IPS-18a (cell line): Measurements from ENCODE around the gene TPT1.
"Not testable (repeated sequence)": the region's sequence is repeated elsewhere in the genome, so short reads cannot be mapped to it uniquely, and the experiment has no call there.

ENCODE experiments used
- H3K27ac ChIP-seq: one replicate; pipeline ENCODE4 v1.5.1; 2013; ENCODE audit warnings: low read length
- H3K27me3 ChIP-seq: one replicate; pipeline ENCODE4 v1.6.1; 2013; ENCODE audit warnings: mild to moderate bottlenecking, low read length; ENCODE audit not compliant: control insufficient read depth, insufficient read depth
- H3K36me3 ChIP-seq: one replicate; pipeline ENCODE4 v1.6.1; 2013; ENCODE audit warnings: low read depth, low read length; ENCODE audit not compliant: control insufficient read depth
- H3K4me1 ChIP-seq: one replicate; pipeline ENCODE4 v1.6.1; 2013; ENCODE audit warnings: low read depth, low read length; ENCODE audit not compliant: control insufficient read depth
- H3K4me3 ChIP-seq: one replicate; pipeline ENCODE4 v1.5.1; 2013; ENCODE audit warnings: low read length
- H3K9ac ChIP-seq: one replicate; pipeline ENCODE4 v1.6.1; 2013; ENCODE audit warnings: mild to moderate bottlenecking, low read length, moderate library complexity
- H3K9me3 ChIP-seq: one replicate; pipeline ENCODE4 v1.6.1; 2013; ENCODE audit warnings: low read depth, low read length; ENCODE audit not compliant: control insufficient read depth

Gene TPT1

DNA sequence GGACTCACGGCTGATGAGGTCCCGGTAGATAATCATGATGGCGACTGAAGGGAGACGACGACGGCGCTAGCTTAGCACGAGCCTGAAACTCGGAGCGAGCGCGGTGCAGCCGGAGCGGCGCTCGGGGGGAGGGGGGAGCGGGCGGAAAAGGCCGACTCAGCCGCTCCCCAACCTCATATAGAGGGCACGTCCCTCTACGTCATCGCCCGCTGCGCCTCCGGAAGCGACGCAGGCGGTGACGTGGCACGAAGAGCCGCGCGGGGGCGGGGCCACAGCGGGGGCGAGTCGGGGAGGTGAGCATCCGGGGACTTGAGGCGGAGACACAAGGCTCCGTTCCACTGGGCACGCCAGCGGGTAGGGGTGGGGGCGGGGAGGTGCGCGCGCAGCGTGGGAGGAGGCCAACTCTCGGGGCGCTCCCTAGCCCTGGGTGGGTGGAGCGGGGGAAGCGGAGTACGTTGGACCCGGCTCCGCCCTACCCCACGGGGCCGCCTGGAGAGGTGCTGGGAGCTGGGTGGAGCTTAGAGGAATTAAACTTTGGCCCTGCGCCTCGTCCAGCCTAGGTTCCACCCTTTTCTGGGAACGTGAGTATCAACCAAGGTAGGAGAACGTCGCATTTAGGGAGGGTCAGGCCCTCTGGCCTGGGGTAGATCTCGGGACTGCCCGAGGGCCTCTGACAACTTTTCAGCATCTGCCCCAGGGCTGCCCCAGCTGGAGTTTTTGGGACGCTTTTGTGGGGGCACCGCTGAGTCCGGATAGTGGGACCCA lies at the start of gene TPT1:
TSS of gene TPT1 (minus strand) at position 150 of the 765 bp plus-strand sequence. CDS start at position 36, 114 bp downstream.
- Histone ChIP-seq H3K36me3 (peaks cover 41% of the 10 kb centered on the region), H3K27ac (peak within 1 kb of the TSS; percentile 95), H3K4me1 (peaks cover 13% of the 10 kb centered on the region), H3K27me3 (no peaks in the 10 kb centered on the region), H3K9me3 (no peaks in the 10 kb centered on the region), H3K9ac (peak within 1 kb of the TSS; percentile 99), H3K4me3 (peak within 1 kb of the TSS; percentile 99)

DNA sequence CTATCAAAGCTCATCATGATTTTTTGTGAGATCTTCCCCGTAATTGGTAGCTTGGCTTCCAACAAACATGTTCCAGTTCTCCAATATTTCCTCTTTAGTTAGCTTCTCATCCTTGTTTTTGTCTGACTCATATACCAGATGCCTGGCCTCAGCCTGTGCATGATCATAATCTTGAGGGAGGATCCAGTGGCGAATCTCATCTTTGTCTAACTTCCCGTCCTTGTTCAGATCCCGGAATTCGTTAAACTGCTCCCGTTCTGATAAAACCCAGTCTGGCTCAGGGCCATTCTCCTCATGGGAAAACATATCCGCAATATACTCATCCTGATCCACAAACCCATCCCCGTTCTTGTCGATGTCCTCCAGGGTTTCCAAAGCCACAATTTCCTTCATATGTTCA lies 49.4 kb upstream of the TPT1 start:
- H3K36me3 ChIP-seq, H3K4me3 ChIP-seq, H3K27me3 ChIP-seq, H3K9me3 ChIP-seq, H3K27ac ChIP-seq, H3K4me1 ChIP-seq, H3K9ac ChIP-seq: not testable (repeated sequence)

- H3K27ac ChIP-seq: no peak overlapping the region
- H3K9ac ChIP-seq: no peak overlapping the region
- H3K36me3 ChIP-seq: no peaks in the 10 kb centered on the region
- no peaks in the 10 kb centered on the region for H3K27me3 ChIP-seq
- H3K4me3 ChIP-seq: no peak overlapping the region
- no peaks in the 10 kb centered on the region for H3K4me1 ChIP-seq
- H3K9me3 ChIP-seq: no peaks in the 10 kb centered on the region
Measured at GRCh38 chr13:45388664-45389063, 47.7 kb upstream of the TPT1 start.

DNA sequence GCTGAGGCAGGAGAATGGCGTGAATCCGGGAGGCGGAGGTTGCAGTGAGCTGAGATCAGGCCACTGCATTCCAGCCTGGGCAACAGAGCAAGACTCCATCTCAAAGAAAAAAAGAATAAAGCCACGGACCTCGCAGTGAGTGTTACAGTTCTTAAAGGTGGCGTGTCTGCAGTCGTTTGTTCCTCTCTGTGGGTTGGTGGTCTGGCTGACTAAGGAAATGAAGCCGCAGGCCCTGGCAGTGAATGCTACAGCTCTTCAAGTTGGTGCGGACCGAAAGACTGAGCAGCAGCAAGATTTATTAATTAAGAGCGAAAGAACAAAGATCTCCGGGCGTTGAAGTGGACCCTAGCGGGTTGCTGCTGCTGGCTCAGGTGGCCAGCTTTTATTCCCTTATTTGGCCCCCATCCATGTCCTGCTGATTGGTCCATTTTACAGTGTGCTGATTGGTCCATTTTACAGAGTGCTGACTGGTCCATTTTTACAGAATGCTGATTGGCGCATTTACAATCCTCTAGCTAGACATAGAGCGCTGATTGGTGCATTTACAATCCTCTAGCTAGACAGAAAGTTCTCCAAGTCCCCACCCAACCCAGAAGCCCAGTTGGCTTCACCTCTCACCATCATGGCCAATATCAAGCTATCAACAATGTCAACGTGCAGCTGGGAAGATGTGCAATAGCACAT lies 46.1 kb upstream of the TPT1 start:
- not testable (repeated sequence) for H3K27me3 ChIP-seq, H3K27ac ChIP-seq, H3K9ac ChIP-seq, H3K36me3 ChIP-seq, H3K9me3 ChIP-seq, H3K4me3 ChIP-seq, H3K4me1 ChIP-seq

DNA sequence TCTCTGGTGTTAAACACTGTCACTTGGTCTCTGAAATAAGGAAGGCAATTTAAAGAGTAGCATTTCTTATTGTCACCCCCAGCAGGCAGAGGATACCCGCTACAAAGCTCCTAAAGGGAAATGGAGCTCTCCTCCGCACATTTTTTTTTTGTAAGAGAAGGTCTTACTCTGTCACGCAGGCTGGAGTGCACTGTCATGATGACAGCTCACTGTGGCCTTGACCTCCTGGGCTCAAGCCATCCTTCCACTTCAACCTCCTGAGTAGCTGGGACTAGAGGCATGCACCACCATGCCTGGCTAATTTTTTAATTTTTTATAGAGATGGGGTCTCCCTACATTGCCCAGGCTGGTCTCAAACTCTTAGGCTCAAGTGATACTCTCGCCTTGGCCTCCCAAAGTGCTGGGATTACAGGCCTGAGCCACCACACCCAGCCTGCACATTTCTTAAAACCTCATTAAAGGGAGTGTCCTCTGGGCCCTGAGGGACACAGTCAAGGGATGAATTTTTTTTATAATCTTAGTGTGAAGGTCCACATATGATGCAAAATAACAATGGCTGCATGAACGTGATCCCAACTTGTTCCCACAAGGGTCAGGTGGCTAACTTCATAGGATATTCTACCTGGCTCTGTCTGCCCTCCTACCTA lies 45.0 kb upstream of the TPT1 start:
- H3K27me3 ChIP-seq: no peaks in the 10 kb centered on the region
- H3K36me3 ChIP-seq: no peaks in the 10 kb centered on the region
- no peaks in the 10 kb centered on the region for H3K4me1 ChIP-seq
- H3K9me3 ChIP-seq: no peaks in the 10 kb centered on the region
- no peak overlapping the region for H3K27ac ChIP-seq
- H3K9ac ChIP-seq: no peak overlapping the region
- no peak overlapping the region for H3K4me3 ChIP-seq

- Histone ChIP-seq H3K4me3 (no peak overlapping the region), H3K9me3 (no peaks in the 10 kb centered on the region), H3K4me1 (no peaks in the 10 kb centered on the region), H3K27ac (no peak overlapping the region), H3K36me3 (no peaks in the 10 kb centered on the region), H3K27me3 (no peaks in the 10 kb centered on the region), H3K9ac (no peak overlapping the region)
Measured at GRCh38 chr13:45385320-45385719, 44.3 kb upstream of the TPT1 start.

DNA sequence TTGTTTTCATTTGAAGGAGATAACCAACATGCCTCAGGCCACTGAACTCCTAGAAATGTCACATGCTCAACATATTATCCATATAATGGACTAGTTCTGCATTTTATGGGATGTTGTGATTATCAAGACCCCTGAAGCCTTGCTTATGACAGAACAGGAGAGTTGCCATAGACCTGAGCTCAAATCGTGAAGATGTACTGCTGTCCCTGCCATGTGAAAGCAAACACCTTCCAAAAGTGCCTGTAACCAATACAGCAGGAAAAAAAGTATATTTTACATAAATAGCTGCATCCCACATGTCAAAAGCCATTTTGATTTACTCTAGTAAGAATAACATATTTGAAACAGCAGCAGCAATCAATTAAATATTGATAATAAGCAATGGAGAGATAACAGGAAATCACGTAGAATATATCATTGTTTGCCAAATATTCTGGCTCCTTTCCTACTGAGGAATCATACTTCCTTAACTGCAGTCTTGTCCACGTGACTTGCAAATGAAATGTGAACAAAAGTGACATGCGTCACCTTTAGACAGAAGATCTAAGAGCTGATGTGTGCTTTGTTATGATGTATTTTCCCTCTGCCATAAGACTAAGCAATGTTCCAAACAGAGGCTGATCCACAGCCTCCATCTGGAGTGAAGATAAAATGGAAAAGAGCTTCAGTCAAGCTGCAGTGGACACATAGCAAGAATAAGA lies 43.6 kb upstream of the TPT1 start:
- H3K27ac ChIP-seq: no peak overlapping the region
- no peak overlapping the region for H3K9ac ChIP-seq
- no peaks in the 10 kb centered on the region for H3K36me3 ChIP-seq
- H3K27me3 ChIP-seq: no peaks in the 10 kb centered on the region
- no peak overlapping the region for H3K4me3 ChIP-seq
- H3K4me1 ChIP-seq: no peaks in the 10 kb centered on the region
- no peaks in the 10 kb centered on the region for H3K9me3 ChIP-seq

- not testable (repeated sequence) for H3K9me3 ChIP-seq, H3K4me1 ChIP-seq, H3K27me3 ChIP-seq, H3K9ac ChIP-seq, H3K36me3 ChIP-seq, H3K27ac ChIP-seq, H3K4me3 ChIP-seq
Measured at GRCh38 chr13:45382739-45383138, 41.8 kb upstream of the TPT1 start.

DNA sequence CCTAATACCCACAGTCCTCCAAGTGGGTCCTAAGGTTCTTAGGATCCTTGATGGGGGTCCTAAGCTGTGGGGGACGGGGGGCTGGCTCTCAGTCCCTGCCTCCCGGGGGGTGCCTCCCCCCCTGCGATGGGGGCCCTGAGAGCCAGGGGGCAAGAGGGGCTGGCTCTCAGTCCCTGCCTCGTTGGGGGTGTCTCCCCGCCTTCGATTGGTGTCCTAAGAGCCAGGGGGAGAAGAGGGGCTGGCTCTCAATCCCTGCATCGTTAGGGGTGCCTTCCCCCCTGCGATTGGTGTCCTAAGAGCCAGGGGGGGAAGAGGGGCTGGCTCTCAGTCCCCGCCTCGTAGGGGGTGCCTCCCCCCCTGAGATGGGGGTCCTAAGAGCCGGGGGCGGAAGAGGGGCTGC lies 40.2 kb upstream of the TPT1 start:
- Histone ChIP-seq H3K27ac (no peak overlapping the region), H3K4me1 (no peaks in the 10 kb centered on the region), H3K9ac (no peak overlapping the region), H3K27me3 (no peaks in the 10 kb centered on the region), H3K4me3 (no peak overlapping the region), H3K36me3 (no peaks in the 10 kb centered on the region), H3K9me3 (no peaks in the 10 kb centered on the region)

GRCh38 chr13:45380708-45381107 lies 39.7 kb upstream of the TPT1 start:
- not testable (repeated sequence) for H3K27me3 ChIP-seq, H3K9me3 ChIP-seq, H3K9ac ChIP-seq, H3K36me3 ChIP-seq, H3K27ac ChIP-seq, H3K4me1 ChIP-seq, H3K4me3 ChIP-seq

DNA sequence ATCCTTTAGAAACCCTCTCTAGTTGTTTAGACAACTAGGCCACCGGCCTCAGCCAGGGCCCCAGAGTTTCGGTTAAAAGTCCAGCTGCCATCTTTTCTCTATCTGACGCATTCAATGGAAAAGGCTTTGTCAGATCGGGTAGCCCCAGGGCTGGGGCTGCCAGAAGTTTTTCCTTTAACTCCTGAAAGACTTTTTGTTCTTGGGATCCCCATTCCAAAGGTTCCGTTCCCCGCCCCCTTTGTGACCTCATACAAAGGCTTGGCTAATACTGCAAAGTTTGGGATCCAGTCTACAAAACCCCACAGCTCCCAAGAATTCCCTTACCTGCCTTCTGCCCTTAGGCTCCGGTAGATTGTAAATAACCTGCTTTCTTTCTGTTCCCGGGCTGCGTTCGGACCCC lies 38.5 kb upstream of the TPT1 start:
- H3K4me3 ChIP-seq, H3K4me1 ChIP-seq, H3K27ac ChIP-seq, H3K27me3 ChIP-seq, H3K9me3 ChIP-seq, H3K9ac ChIP-seq, H3K36me3 ChIP-seq: not testable (repeated sequence)
